Hematopoietic multipotent progenitor cell treated with erythropoietin and hydrocortisone succinate and interleukin-3 and kit ligand, for 17 days (in vitro differentiated cells): ENCODE results near the gene FURIN.
"Not testable (repeated sequence)": the region's sequence is repeated elsewhere in the genome, so short reads cannot be mapped to it uniquely, and the experiment has no call there.

Source experiments
- DNase-seq: peaks from one replicate; pipeline ENCODE4 v3.0.0-alpha.2; 2015; ENCODE audit warnings: low spot score

The FURIN gene

DNA sequence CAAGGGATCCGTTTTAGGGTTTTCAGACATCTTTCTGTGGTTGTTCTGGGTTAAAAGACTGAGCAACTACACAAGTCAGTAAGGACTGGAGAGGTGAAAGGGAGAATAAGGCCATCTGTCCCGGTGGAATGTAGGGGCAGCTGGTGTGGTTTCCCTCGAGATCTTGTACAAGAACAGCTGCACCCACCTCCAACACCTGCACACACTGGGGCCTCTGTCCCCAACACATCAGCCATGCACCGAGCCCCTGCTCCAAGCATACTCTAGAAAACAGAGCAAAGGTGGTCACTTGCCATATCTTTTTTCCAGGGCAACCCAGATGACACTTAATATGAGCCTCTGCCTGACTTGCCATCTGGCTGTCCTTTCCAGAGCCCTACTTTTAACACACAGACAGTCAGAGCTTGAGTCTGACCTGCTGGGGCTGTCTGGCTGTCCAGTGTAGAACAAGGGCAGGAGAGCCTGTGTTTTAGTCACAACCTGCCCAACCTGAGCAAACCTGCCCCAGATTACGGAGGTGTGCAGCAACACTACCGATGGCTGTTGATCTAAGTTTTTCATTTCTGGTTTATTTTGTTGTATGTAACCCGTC is 46.9 kb downstream of the FURIN start:
- no peak for DNase-seq

DNA sequence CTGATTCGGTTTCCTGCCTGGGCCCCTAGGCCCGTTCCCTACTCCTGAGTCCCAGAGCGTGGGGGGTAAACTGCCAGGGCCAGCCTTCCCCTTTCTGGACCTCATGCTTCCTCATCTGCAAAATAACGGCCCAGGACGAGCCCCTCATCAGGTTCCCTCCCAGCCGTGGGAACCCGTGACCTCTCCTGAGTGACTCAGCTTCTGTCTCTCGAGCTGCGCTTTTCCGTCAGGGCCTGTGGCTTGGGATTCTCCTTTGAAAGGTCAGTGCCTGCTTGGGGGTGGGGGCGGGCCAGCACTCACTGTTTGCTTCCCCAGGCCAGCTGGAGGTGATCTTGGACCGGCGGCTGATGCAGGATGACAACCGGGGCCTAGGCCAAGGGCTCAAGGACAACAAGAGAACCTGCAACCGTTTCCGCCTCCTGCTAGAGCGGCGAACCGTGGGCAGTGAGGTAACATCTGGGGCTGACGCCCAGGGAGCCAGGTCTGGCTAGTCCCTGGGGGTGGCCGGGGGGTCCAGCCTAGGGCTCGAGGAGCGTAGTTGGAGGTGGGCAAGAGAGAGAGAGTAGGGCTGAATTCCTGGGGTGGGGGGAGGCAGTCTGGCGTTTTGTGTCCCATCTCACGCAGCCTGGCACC is 47.5 kb downstream of the FURIN start:
- DNase-seq, result no peak

- DNase-seq, result no peak
Measured at GRCh38 chr15:90916461-90916860, 48.1 kb downstream of the FURIN start.

GRCh38 chr15:90917569-90917968 is 49.2 kb downstream of the FURIN start:
- no peak for DNase-seq

DNA sequence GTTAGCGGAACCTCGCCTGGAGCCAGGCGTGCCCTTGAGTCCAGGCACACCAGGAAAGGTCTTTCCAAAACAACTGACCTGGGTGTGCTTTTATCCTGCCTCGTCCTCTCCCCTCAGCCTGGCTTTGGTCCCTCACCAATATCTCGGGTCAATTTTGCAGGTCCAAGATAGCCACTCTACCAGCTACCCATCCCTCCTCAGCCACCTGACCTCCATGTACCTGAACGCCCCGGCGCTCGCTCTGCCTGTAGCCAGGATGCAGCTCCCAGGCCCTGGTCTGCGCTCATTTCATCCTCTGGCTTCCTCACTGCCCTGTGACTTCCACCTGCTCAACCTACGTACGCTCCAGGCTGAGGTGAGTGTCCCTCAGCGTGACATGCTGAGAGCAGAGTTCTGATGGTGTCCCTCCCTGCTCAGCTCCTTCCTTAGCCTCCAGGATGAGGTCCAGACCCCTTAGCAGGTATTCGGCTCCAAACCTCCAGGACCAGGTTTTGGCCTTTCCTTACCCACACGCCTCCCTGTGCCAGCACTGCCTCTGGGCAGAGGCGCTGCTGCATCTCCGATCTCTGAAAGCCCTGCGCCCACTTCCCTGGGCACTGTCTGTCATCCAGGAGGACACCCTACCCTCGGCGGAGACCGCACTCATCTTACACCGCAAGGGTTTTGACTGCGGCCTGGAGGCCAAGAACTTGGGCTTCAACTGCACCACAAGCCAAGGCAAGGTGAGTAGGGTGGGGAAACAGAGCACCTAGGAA is 49.8 kb downstream of the FURIN start:
- no peak for DNase-seq

DNA sequence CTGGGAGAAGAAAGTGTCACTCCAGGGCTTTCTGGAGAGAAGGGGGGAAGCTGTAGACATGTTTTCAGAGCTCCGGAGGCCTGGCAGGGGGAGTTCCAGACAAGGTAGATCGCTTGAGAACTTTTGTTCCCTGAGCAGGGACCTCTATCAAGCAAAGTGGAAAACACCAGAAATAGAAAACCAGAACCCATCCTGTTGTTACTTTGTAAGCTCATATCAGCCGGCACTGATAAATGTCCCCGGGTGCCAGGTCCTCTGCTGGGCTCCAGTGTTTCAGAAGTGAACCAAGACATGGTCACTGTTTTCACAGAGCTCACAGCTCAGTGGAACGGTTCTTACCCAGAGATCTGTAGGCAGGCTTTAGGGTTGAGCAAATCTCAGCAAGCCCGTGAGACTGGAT is 50.4 kb downstream of the FURIN start:
- no peak for DNase-seq

DNA sequence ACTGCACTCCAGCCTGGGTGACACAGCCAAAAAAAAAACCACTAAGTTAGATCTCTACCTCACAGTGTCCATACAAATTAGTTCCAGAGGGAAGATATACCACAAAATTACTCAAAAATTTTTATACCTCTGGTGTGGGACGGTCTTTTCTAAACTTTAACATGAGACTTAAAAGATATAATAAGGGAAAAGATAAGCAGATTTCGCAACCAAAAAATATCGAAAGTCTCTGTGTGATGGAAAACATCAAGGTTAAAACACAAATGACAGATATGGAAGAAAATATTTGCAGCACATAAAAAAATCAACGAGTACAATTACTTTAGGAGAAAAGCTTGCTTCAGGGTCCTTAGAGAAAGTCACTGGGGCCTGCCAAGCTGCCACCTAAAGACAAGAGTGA is 53.5 kb downstream of the FURIN start:
- DNase-seq, result no peak

- DNase-seq, result not testable (repeated sequence)
Measured at GRCh38 chr15:90922712-90923322, 54.4 kb downstream of the FURIN start.

GRCh38 chr15:90924375-90924774 is 56.0 kb downstream of the FURIN start:
- no peak for DNase-seq

- not testable (repeated sequence) for DNase-seq
Measured at GRCh38 chr15:90926766-90927165, 58.4 kb downstream of the FURIN start.

DNA sequence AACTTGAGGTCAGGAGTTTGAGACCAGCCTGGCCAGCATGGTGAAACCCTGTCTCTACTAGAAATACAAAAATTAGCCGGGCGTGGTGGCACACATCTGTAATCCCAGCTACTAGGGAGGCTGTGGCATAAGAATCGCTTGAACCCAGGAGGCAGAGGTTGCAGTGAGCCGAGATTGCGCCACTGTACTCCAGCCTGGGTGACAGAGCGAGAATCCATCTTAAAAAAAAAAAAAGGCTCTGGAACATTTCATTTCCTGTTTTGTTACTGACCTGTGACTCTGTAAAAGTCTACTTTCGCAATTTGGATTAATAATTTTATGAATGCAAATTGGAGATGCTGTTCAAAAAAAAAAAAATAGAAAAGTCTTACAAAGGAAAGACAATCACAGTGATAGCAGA is 59.7 kb downstream of the FURIN start:
- not testable (repeated sequence) for DNase-seq

DNA sequence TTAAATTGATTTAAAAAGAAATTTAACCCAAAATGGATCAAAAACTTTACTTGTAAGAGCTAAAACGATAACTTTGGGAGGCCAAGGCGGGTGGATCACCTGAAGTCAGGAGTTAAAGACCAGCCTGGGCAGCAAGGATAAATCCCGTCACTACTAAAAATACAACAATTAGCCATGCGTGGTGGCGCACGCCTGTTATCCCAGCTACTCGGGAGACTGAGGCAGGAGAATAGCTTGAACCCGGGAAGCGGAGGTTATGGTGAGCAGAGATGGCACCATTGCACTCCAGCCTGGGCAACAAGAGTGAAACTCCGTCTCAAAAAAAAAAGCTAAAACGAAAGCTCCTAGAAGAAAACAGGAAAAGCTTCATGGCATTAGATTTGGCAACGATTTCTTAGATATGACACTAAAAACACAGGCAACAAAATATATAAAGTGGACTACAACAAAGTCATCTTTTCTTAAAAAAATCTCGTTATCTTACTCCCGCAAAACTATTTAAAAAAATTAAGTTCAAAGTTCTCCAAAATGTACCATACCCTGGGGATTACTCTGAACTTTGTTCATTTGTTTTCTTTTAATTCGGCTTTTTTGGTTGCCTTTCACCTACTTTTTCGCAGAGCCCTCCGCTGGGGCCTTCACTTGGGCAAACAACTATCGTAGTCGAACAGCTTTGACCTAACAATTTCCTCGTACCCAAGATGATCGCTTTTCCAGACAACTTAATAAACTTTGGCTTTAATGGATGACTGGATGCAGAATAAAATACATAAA is 61.0 kb downstream of the FURIN start:
- no peak for DNase-seq

DNA sequence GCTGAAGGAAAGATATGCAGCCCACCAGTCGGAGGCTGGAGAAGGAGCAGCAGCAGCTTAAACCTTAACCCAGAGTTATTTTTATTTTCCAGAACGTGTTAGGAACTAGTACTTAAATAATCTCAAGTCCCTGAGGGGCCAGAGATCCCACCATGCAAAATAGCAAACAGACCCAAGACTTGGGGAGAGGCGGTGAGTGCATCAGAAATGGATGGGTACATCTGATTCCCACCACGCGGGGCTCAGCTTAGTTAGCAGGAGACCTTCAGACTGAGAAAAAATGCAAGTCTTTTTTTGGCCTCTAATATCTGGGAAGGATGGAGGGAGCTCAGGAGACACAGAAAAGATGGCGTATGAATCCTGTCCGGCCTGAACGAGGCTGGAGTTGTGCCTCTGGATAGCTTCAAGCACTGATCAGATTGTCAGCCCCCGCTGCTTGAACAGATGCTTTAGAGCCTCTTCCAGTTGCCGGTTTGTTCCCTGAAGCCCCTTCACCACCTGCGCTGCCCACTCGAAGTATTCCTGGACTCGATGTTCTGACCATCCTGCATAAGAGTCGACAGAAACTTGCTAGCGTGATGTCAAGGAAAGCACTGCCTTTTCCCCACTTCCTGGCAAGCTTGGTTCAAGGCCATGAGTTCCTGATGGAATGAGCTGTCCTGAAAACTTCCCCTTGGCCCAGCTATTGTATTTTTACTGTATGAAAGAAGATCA is 62.6 kb downstream of the FURIN start:
- no peak for DNase-seq

DNA sequence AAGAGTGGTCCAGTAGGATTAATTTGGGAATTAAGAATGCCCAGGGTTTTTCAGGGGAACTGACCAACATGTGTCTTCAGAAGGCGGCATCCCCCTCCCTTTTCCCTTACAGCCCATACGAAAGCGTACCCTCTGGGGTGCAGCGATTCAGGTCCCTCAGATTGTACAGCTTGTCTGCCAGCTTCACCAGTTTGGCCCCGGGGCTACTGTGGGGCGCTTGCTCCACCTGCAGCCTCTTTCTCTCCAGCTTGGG is 63.1 kb downstream of the FURIN start:
- DNase-seq, result no peak

GRCh38 chr15:90931828-90932659 is 63.7 kb downstream of the FURIN start, which contains the start of gene HDDC3:
Gene HDDC3 (minus strand): TSS chr15:90932549. CDS start chr15:90932540, 9 bp downstream.
- DNase-seq, result peak; percentile 95

GRCh38 chr15:90932660-90932991 is 64.2 kb downstream of the FURIN start:
- DNase-seq, result no peak
